ENCODE data around the gene RAB23. TPM values are rescaled to one million over a fixed set of nuclear protein-coding genes. Genes with fewer than 3 reads are reported as not detected.

RAB23 gene
- total and polyA plus RNA-seq, 9 of the 15 experiments (the other 6 are each of a cell fraction or from before 2014, with no cell fraction given), result 3.4 to 18.0 (median 9.4) TPM

- TF ChIP-seq MNT (conservative IDR thresholded peaks at IDR 0.05) (peak in 1 of 2 experiments; percentile 40; a peak in 1 of 4 replicates), TSHZ1 (CRISPR knock-in tag; IDR thresholded peaks at IDR 0.05) (no peak), KAT2B (IDR thresholded peaks at IDR 0.05; ENCODE audit: low read depth, low read length) (no peak), MYC (IDR thresholded peaks at IDR 0.05; ENCODE audit: low read depth, low read length) (0 out of 2 replicates have a peak, but pooled peaks have one; percentile 24), MYC (CRISPR knock-in tag; IDR thresholded peaks at IDR 0.05; ENCODE audit: borderline replicate concordance, low read depth) (no peak), PHTF2 (CRISPR knock-in tag; IDR thresholded peaks at IDR 0.05) (no peak), C11orf30 (IDR thresholded peaks at IDR 0.05; ENCODE audit: low read depth) (peak; percentile 70), GMEB1 (CRISPR knock-in tag; IDR thresholded peaks at IDR 0.05) (no peak)
Observed at GRCh38 chr6:57220083-57220703, 1.9 kb downstream of the RAB23 start (continued).

Measured in K562 (cell line).